ENCODE results near the gene KDM1A.

GRCh38 chr1:23085696-23086095, 66.4 kb downstream of the KDM1A start:
- TF ChIP-seq, protein P1, sequence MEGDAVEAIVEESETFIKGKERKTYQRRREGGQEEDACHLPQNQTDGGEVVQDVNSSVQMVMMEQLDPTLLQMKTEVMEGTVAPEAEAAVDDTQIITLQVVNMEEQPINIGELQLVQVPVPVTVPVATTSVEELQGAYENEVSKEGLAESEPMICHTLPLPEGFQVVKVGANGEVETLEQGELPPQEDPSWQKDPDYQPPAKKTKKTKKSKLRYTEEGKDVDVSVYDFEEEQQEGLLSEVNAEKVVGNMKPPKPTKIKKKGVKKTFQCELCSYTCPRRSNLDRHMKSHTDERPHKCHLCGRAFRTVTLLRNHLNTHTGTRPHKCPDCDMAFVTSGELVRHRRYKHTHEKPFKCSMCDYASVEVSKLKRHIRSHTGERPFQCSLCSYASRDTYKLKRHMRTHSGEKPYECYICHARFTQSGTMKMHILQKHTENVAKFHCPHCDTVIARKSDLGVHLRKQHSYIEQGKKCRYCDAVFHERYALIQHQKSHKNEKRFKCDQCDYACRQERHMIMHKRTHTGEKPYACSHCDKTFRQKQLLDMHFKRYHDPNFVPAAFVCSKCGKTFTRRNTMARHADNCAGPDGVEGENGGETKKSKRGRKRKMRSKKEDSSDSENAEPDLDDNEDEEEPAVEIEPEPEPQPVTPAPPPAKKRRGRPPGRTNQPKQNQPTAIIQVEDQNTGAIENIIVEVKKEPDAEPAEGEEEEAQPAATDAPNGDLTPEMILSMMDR (IDR thresholded peaks at IDR 0.05): no peak
- TF ChIP-seq POLR2A (IDR thresholded peaks at IDR 0.05) (no peak), POLR2AphosphoS5 (IDR thresholded peaks at IDR 0.05) (no peak)
